ENCODE results near the gene NOSIP. TPM values are rescaled to one million over a fixed set of nuclear protein-coding genes. Genes with fewer than 3 reads are reported as not detected.

NOSIP gene
- total RNA-seq, 1 donor from 2014 or later = 83.8 TPM

GRCh38 chr19:49565261-49565660 is 15.1 kb downstream of the NOSIP start:
- no peaks in the 10 kb centered on the region for H3K9me3 Mint-ChIP-seq (ENCODE audit: unreplicated experiment)
- Histone ChIP-seq H3K9ac (ENCODE audit: low read length) (no peak overlapping the region), H2AFZ (ENCODE audit: low read depth, low read length) (no peak overlapping the region), H4K20me1 (ENCODE audit: insufficient read depth, low read length) (peaks cover 71% of the 10 kb centered on the region), H3K4me3 (ENCODE audit: insufficient read depth, low read depth, low read length) (no peak overlapping the region), H3K4me2 (ENCODE audit: low read length) (no peak overlapping the region), H3K27me3 (ENCODE audit: insufficient read depth, low read length) (no peaks in the 10 kb centered on the region), H3K79me2 (ENCODE audit: insufficient read depth, low read length) (peaks cover 72% of the 10 kb centered on the region), H3K27ac (ENCODE audit: low read depth, low read length) (no peak overlapping the region), H3K9me3 (ENCODE audit: insufficient read depth, low read depth, low read length) (no peaks in the 10 kb centered on the region), H3K36me3 (ENCODE audit: insufficient read depth, low read length) (peaks cover 6% of the 10 kb centered on the region), H3K4me1 (ENCODE audit: insufficient read depth, low read length) (no peaks in the 10 kb centered on the region)
- no peak overlapping the region for H3K4me3 Mint-ChIP-seq (ENCODE audit: unreplicated experiment)
- peaks cover 2% of the 10 kb centered on the region for H3K36me3 Mint-ChIP-seq (ENCODE audit: low read depth, unreplicated experiment)
- no peak for DNase-seq (ENCODE audit: low read depth)
- H3K27ac Mint-ChIP-seq (ENCODE audit: unreplicated experiment) = peak overlapping the region; percentile 26
- H3K27me3 Mint-ChIP-seq (ENCODE audit: low read depth, unreplicated experiment) = no peaks in the 10 kb centered on the region
- TF ChIP-seq EZH2 (IDR thresholded peaks at IDR 0.05; ENCODE audit: insufficient read depth, low read length) (no peak), CTCF (IDR thresholded peaks at IDR 0.05; ENCODE audit: insufficient read depth, low read depth, low read length) (no peak)
- FAIRE-seq = no peak
- H3K4me1 Mint-ChIP-seq (ENCODE audit: low read depth, unreplicated experiment) = peaks cover under 1% of the 10 kb centered on the region

GRCh38 chr19:49564616-49565045 is 15.7 kb downstream of the NOSIP start:
- Mint-ChIP-seq H3K27ac (ENCODE audit: unreplicated experiment) (no peak overlapping the region), H3K27me3 (ENCODE audit: low read depth, unreplicated experiment) (no peaks in the 10 kb centered on the region), H3K9me3 (ENCODE audit: unreplicated experiment) (no peaks in the 10 kb centered on the region), H3K36me3 (ENCODE audit: low read depth, unreplicated experiment) (peaks cover 6% of the 10 kb centered on the region), H3K4me3 (ENCODE audit: unreplicated experiment) (no peak overlapping the region), H3K4me1 (ENCODE audit: low read depth, unreplicated experiment) (no peaks in the 10 kb centered on the region)
- Histone ChIP-seq H3K4me3 (ENCODE audit: insufficient read depth, low read depth, low read length) (no peak overlapping the region), H4K20me1 (ENCODE audit: insufficient read depth, low read length) (peaks cover 72% of the 10 kb centered on the region), H3K4me1 (ENCODE audit: insufficient read depth, low read length) (no peaks in the 10 kb centered on the region), H3K4me2 (ENCODE audit: low read length) (no peak overlapping the region), H3K79me2 (ENCODE audit: insufficient read depth, low read length) (peaks cover 70% of the 10 kb centered on the region), H3K9ac (ENCODE audit: low read length) (no peak overlapping the region), H3K36me3 (ENCODE audit: insufficient read depth, low read length) (peaks cover 6% of the 10 kb centered on the region), H3K27ac (ENCODE audit: low read depth, low read length) (no peak overlapping the region), H3K27me3 (ENCODE audit: insufficient read depth, low read length) (no peaks in the 10 kb centered on the region), H2AFZ (ENCODE audit: low read depth, low read length) (no peak overlapping the region), H3K9me3 (ENCODE audit: insufficient read depth, low read depth, low read length) (no peaks in the 10 kb centered on the region)
- no peak for TF ChIP-seq CTCF (IDR thresholded peaks at IDR 0.05; ENCODE audit: insufficient read depth, low read depth, low read length)
- TF ChIP-seq EZH2 (IDR thresholded peaks at IDR 0.05; ENCODE audit: insufficient read depth, low read length) = no peak
- DNase-seq (ENCODE audit: low read depth) (no peak), FAIRE-seq (no peak)

- H3K27ac Mint-ChIP-seq (ENCODE audit: unreplicated experiment) = no peak overlapping the region
- H3K4me1 Mint-ChIP-seq (ENCODE audit: low read depth, unreplicated experiment) = no peaks in the 10 kb centered on the region
- no peak overlapping the region for H2AFZ ChIP-seq (ENCODE audit: low read depth, low read length)
- no peak overlapping the region for H3K9ac ChIP-seq (ENCODE audit: low read length)
- H3K36me3 Mint-ChIP-seq (ENCODE audit: low read depth, unreplicated experiment) = peaks cover 18% of the 10 kb centered on the region
- no peaks in the 10 kb centered on the region for H3K27me3 ChIP-seq (ENCODE audit: insufficient read depth, low read length)
- H3K27ac ChIP-seq (ENCODE audit: low read depth, low read length) = no peak overlapping the region
- H3K4me2 ChIP-seq (ENCODE audit: low read length) = no peak overlapping the region
- no peak for TF ChIP-seq EZH2 (IDR thresholded peaks at IDR 0.05; ENCODE audit: insufficient read depth, low read length)
- TF ChIP-seq CTCF (IDR thresholded peaks at IDR 0.05; ENCODE audit: insufficient read depth, low read depth, low read length) = no peak
- H3K9me3 Mint-ChIP-seq (ENCODE audit: unreplicated experiment) = no peaks in the 10 kb centered on the region
- H3K36me3 ChIP-seq (ENCODE audit: insufficient read depth, low read length) = peaks cover 14% of the 10 kb centered on the region
- no peaks in the 10 kb centered on the region for H3K27me3 Mint-ChIP-seq (ENCODE audit: low read depth, unreplicated experiment)
- H3K4me1 ChIP-seq (ENCODE audit: insufficient read depth, low read length) = no peaks in the 10 kb centered on the region
- no peak for DNase-seq (ENCODE audit: low read depth)
- peaks cover 62% of the 10 kb centered on the region for H4K20me1 ChIP-seq (ENCODE audit: insufficient read depth, low read length)
- no peak overlapping the region for H3K4me3 ChIP-seq (ENCODE audit: insufficient read depth, low read depth, low read length)
- H3K79me2 ChIP-seq (ENCODE audit: insufficient read depth, low read length) = peaks cover 40% of the 10 kb centered on the region
- FAIRE-seq = no peak
- no peaks in the 10 kb centered on the region for H3K9me3 ChIP-seq (ENCODE audit: insufficient read depth, low read depth, low read length)
- H3K4me3 Mint-ChIP-seq (ENCODE audit: unreplicated experiment) = no peak overlapping the region
These were observed 19.9 kb downstream of the NOSIP start for GRCh38 chr19:49560358-49560900.

All from astrocyte (in vitro differentiated cells and primary cell).